HEK293 (cell line): Measurements from ENCODE around the gene RASSF5.

Source experiments
- CTCF ChIA-PET: fragments of 350-600 bp; formaldehyde crosslinking; extraction: SDS; loops from one replicate; lab custom pipeline; 2021; ENCODE audit warnings: antibody characterized with exemption; lab: Yijun Ruan, JAX
- POLR2A ChIA-PET: fragments of 300-600 bp; formaldehyde crosslinking; extraction: SDS; loops from one replicate; lab custom pipeline; 2020; ENCODE audit warnings: antibody characterized with exemption, inconsistent platforms; lab: Yijun Ruan, JAX
- H3K27ac ChIP-seq: fragments of 200-500 bp; sonication (Bioruptor generic); 2 replicates; pipeline ENCODE4 v1.5.1; 2014; ENCODE audit warnings: low read depth, low read length, control low read depth, inconsistent platforms; ENCODE audit errors: extremely low read depth
- H3K36me3 ChIP-seq, 2 experiments: fragments of 200-500 bp in 1 of 2; sonication (Bioruptor generic) in 1 of 2; 1 replicate in 1 of 2; 2 replicates in 1 of 2; pipeline ENCODE4 v1.5.1; 2014 to 2017; ENCODE audit warnings: inconsistent platforms in 2 of 2, low read length in 2 of 2; ENCODE audit not compliant: control insufficient read depth in 2 of 2, insufficient read depth in 1 of 2
- H3K4me1 ChIP-seq: fragments of 200-500 bp; sonication (Bioruptor generic); 2 replicates; pipeline ENCODE4 v1.5.1; 2014; ENCODE audit warnings: mild to moderate bottlenecking, low read length, inconsistent platforms; ENCODE audit not compliant: control insufficient read depth, insufficient read depth
- H3K4me3 ChIP-seq: 2 replicates; pipeline ENCODE4 v1.5.1; 2011; ENCODE audit warnings: low read depth, mild to moderate bottlenecking, control low read depth, low read length, moderate library complexity
- H3K9me3 ChIP-seq: fragments of 200-500 bp; sonication (Bioruptor generic); 2 replicates; pipeline ENCODE4 v1.5.1; 2014; ENCODE audit warnings: low read depth, low read length, inconsistent platforms; ENCODE audit not compliant: control insufficient read depth, insufficient read depth
- BCL11B ChIP-seq: fragments of 450-650 bp; formaldehyde crosslinking; IDR thresholded peaks from 2 replicates; pipeline ENCODE4 v1.5.1; 2016; ENCODE audit warnings: low read depth, missing biosample characterization, missing genetic modification characterization
- KLF1 ChIP-seq: fragments of 450-650 bp; formaldehyde crosslinking; IDR thresholded peaks from 2 replicates; pipeline ENCODE4 v1.5.1; 2016; ENCODE audit warnings: missing biosample characterization, missing genetic modification characterization
- SCRT2 ChIP-seq: fragments of 450-650 bp; formaldehyde crosslinking; IDR thresholded peaks from 2 replicates; pipeline ENCODE4 v1.5.1; 2016; ENCODE audit warnings: missing biosample characterization, missing genetic modification characterization
- SP3 ChIP-seq: fragments of 450-650 bp; formaldehyde crosslinking; IDR thresholded peaks from 2 replicates; pipeline ENCODE4 v1.5.1; 2016; ENCODE audit warnings: missing biosample characterization, missing genetic modification characterization
- ZBTB10 ChIP-seq: fragments of 450-650 bp; formaldehyde crosslinking; IDR thresholded peaks from 2 replicates; pipeline ENCODE4 v1.5.1; 2016; ENCODE audit warnings: missing biosample characterization, missing genetic modification characterization
- ZBTB21 ChIP-seq: fragments of 450-650 bp; formaldehyde crosslinking; IDR thresholded peaks from 2 replicates; pipeline ENCODE4 v1.5.1; 2017; ENCODE audit warnings: missing biosample characterization, missing genetic modification characterization
- ZEB2 ChIP-seq: fragments of 450-650 bp; formaldehyde crosslinking; IDR thresholded peaks from 2 replicates; pipeline ENCODE4 v1.5.1; 2016; ENCODE audit warnings: missing biosample characterization, missing genetic modification characterization
- ZFHX2 ChIP-seq: fragments of 450-650 bp; formaldehyde crosslinking; conservative IDR thresholded peaks from 2 replicates; pipeline ENCODE4 v1.5.1; 2016; ENCODE audit warnings: missing biosample characterization, missing genetic modification characterization
- ZFP41 ChIP-seq: fragments of 450-650 bp; formaldehyde crosslinking; IDR thresholded peaks from 2 replicates; pipeline ENCODE4 v1.5.1; 2016; ENCODE audit warnings: missing biosample characterization, missing genetic modification characterization, borderline replicate concordance
- ZIC2 ChIP-seq: fragments of 450-650 bp; formaldehyde crosslinking; IDR thresholded peaks from 2 replicates; pipeline ENCODE4 v1.5.1; 2016; ENCODE audit warnings: missing biosample characterization, missing genetic modification characterization
- ZNF266 ChIP-seq: fragments of 450-650 bp; formaldehyde crosslinking; IDR thresholded peaks from 2 replicates; pipeline ENCODE4 v1.5.1; 2016; ENCODE audit warnings: missing biosample characterization, missing genetic modification characterization, low read depth
- ZNF324 ChIP-seq: fragments of 450-650 bp; formaldehyde crosslinking; IDR thresholded peaks from 2 replicates; pipeline ENCODE4 v1.5.1; 2016; ENCODE audit warnings: missing biosample characterization, missing genetic modification characterization
- ZNF449 ChIP-seq: fragments of 450-650 bp; formaldehyde crosslinking; IDR thresholded peaks from 2 replicates; pipeline ENCODE4 v1.5.1; 2017; ENCODE audit warnings: missing biosample characterization, mild to moderate bottlenecking, missing genetic modification characterization, moderate library complexity
- ZNF549 ChIP-seq: fragments of 450-650 bp; IDR thresholded peaks from 2 replicates; pipeline ENCODE4 v1.5.1; 2018; ENCODE audit warnings: missing biosample characterization, missing genetic modification characterization, mild to moderate bottlenecking, inconsistent platforms, moderate library complexity
- ZNF624 ChIP-seq: fragments of 450-650 bp; formaldehyde crosslinking; IDR thresholded peaks from 2 replicates; pipeline ENCODE4 v1.5.1; 2017; ENCODE audit warnings: missing biosample characterization, missing genetic modification characterization
- ZNF664 ChIP-seq: fragments of 450-650 bp; formaldehyde crosslinking; IDR thresholded peaks from 2 replicates; pipeline ENCODE4 v1.5.1; 2016; ENCODE audit warnings: missing biosample characterization, missing genetic modification characterization
- ZNF791 ChIP-seq: fragments of 450-650 bp; formaldehyde crosslinking; IDR thresholded peaks from 2 replicates; pipeline ENCODE4 v1.5.1; 2016; ENCODE audit warnings: missing biosample characterization, missing genetic modification characterization
- ZSCAN30 ChIP-seq: fragments of 450-650 bp; IDR thresholded peaks from 2 replicates; pipeline ENCODE4 v1.5.1; 2018; ENCODE audit warnings: missing biosample characterization, mild to moderate bottlenecking, missing genetic modification characterization, moderate library complexity

RASSF5 gene

GRCh38 chr1:206512058-206512850, 4.9 kb downstream of the RASSF5 start:
- ChIA-PET CTCF (interaction anchor here (0.6 kb wide), 1 partner anchor 99 kb away, joined by 3 read pairs; no protein-coding TSS in a partner anchor), POLR2A (no interaction called here)
- Histone ChIP-seq H3K36me3 (no peaks in the 10 kb centered on the region), H3K4me3 (no peak overlapping the region), H3K9me3 (no peaks in the 10 kb centered on the region), H3K27ac (no peak overlapping the region; the same call in 1 of the 2 replicates), H3K4me1 (peaks cover 3% of the 10 kb centered on the region; the same call in 1 of the 2 replicates)
- TF ChIP-seq SCRT2 (tag by site-specific recombination) (no peak), ZIC2 (0 out of 2 replicates have a peak, but pooled peaks have one; percentile 24)

- POLR2A ChIA-PET: no interaction called here
- Histone ChIP-seq H3K4me3 (no peak overlapping the region), H3K27ac (no peak overlapping the region), H3K9me3 (no peaks in the 10 kb centered on the region), H3K36me3 (no peaks in the 10 kb centered on the region), H3K4me1 (peaks cover 3% of the 10 kb centered on the region; the same call in 1 of the 2 replicates)
- CTCF ChIA-PET: no interaction called here
- no peak for TF ChIP-seq ZNF449 (tag by site-specific recombination)
- no peak for TF ChIP-seq ZSCAN30 (tag by site-specific recombination)
- no peak for TF ChIP-seq BCL11B
- no peak for TF ChIP-seq ZNF664 (tag by site-specific recombination)
- TF ChIP-seq ZNF624: no peak
Measured at GRCh38 chr1:206512851-206513180, 5.5 kb downstream of the RASSF5 start.

GRCh38 chr1:206513312-206514111, 6.2 kb downstream of the RASSF5 start:
- H3K4me1 ChIP-seq: peaks cover 3% of the 10 kb centered on the region; the same call in 1 of the 2 replicates
- H3K27ac ChIP-seq: no peak overlapping the region
- POLR2A ChIA-PET: no interaction called here
- TF ChIP-seq ZBTB21 (tag by site-specific recombination) (no peak), ZFHX2 (tag by site-specific recombination) (0 out of 2 replicates have a peak, but pooled peaks have one; percentile 13)
- CTCF ChIA-PET: no interaction called here
- no peaks in the 10 kb centered on the region for H3K36me3 ChIP-seq
- no peaks in the 10 kb centered on the region for H3K9me3 ChIP-seq
- H3K4me3 ChIP-seq: no peak overlapping the region

GRCh38 chr1:206514813-206515387, 7.6 kb downstream of the RASSF5 start:
- H3K4me1 ChIP-seq: peaks cover 3% of the 10 kb centered on the region; the same call in 1 of the 2 replicates
- H3K4me3 ChIP-seq: no peak overlapping the region
- H3K27ac ChIP-seq: no peak overlapping the region
- POLR2A ChIA-PET: no interaction called here
- TF ChIP-seq ZEB2 (no peak), ZNF549 (tag by site-specific recombination) (no peak), ZNF266 (tag by site-specific recombination) (no peak), ZFP41 (tag by site-specific recombination) (no peak), ZBTB10 (no peak), SP3 (no peak), ZNF324 (tag by site-specific recombination) (no peak), ZNF791 (tag by site-specific recombination) (no peak), KLF1 (tag by site-specific recombination) (no peak)
- no peaks in the 10 kb centered on the region for H3K9me3 ChIP-seq
- CTCF ChIA-PET: interaction anchor here (0.6 to 1.3 kb wide), 8 partner anchors 9 to 395 kb away, joined by 3 to 4 read pairs (median 4); no protein-coding TSS in a partner anchor
- no peaks in the 10 kb centered on the region for H3K36me3 ChIP-seq
